K562 (cell line): Measurements from ENCODE around the gene COL28A1.

Experiments used
- ARID1B ChIP-seq: fragments of 450-650 bp; IDR thresholded peaks from 2 replicates; pipeline ENCODE4 v1.6.1; 2016; ENCODE audit warnings: antibody characterized with exemption, mild to moderate bottlenecking, inconsistent platforms
- ZNF23 ChIP-seq: fragments of 250-450 bp; sonication (Bioruptor Pico); IDR thresholded peaks from 2 replicates; pipeline ENCODE4 v1.4.0; 2020; ENCODE audit warnings: mild to moderate bottlenecking
- TF ChIP-seq, protein P1 (sequence below), 2 experiments: fragments of 250-450 bp in 1 of 2; fragments of 450-650 bp in 1 of 2; sonication (Bioruptor Pico) in 1 of 2; IDR thresholded peaks; 2 replicates each; pipeline versions ENCODE4 v1.6.1 to v1.8.0; 2016 to 2021; ENCODE audit warnings: mild to moderate bottlenecking in 2 of 2, moderate library complexity in 2 of 2, missing compliant biosample characterization in 1 of 2, missing genetic modification characterization in 1 of 2
- TF ChIP-seq, protein P2 (sequence below), 3 experiments: IDR thresholded peaks in 2 of 3; conservative IDR thresholded peaks in 1 of 3; 2 replicates each; pipeline ENCODE4 v1.5.1; 2011 to 2012; ENCODE audit warnings: low read length in 3 of 3, mild to moderate bottlenecking in 3 of 3, control low read depth in 2 of 3, improper control_type of control experiment in 1 of 3, inconsistent platforms in 1 of 3, low read depth in 1 of 3, mixed read lengths in 1 of 3, moderate library complexity in 1 of 3; ENCODE audit not compliant: insufficient read depth in 2 of 3

DNA sequence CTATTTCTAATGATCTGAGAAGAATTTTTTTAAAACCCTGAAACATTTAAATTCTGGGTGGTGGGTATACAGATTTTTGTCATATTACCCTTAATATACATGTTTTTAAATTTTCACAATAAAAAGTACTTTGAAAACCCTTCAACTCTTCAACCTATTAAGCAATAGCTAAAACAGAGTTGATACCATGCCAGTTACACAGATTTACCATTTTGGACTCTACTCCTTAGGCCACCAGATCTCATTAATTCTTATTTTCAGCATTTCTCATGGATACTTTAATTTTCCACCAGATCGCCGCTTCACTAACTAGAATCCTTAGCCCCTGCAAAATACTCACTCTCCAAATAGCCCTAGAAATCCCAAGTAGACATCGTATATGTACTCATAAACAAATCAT, 12.7 kb upstream of the COL28A1 start:
- TF ChIP-seq, protein P1, sequence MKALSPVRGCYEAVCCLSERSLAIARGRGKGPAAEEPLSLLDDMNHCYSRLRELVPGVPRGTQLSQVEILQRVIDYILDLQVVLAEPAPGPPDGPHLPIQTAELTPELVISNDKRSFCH (CRISPR knock-in tag; IDR thresholded peaks at IDR 0.05), result no peak
- TF ChIP-seq, protein P1 (tag; IDR thresholded peaks at IDR 0.05), result no peak
- TF ChIP-seq, protein P2, sequence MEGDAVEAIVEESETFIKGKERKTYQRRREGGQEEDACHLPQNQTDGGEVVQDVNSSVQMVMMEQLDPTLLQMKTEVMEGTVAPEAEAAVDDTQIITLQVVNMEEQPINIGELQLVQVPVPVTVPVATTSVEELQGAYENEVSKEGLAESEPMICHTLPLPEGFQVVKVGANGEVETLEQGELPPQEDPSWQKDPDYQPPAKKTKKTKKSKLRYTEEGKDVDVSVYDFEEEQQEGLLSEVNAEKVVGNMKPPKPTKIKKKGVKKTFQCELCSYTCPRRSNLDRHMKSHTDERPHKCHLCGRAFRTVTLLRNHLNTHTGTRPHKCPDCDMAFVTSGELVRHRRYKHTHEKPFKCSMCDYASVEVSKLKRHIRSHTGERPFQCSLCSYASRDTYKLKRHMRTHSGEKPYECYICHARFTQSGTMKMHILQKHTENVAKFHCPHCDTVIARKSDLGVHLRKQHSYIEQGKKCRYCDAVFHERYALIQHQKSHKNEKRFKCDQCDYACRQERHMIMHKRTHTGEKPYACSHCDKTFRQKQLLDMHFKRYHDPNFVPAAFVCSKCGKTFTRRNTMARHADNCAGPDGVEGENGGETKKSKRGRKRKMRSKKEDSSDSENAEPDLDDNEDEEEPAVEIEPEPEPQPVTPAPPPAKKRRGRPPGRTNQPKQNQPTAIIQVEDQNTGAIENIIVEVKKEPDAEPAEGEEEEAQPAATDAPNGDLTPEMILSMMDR (IDR thresholded peaks at IDR 0.05 in 2 of 3, conservative IDR thresholded peaks at IDR 0.05 in 1 of 3; ENCODE audit: insufficient read depth in 2 of 3, low read depth in 1 of 3, low read length in 3 of 3), result no peak
- TF ChIP-seq ZNF23 (CRISPR knock-in tag), result no peak
- no peak for TF ChIP-seq ARID1B
